ENCODE data around the gene RPS19BP1.

Gene RPS19BP1

DNA sequence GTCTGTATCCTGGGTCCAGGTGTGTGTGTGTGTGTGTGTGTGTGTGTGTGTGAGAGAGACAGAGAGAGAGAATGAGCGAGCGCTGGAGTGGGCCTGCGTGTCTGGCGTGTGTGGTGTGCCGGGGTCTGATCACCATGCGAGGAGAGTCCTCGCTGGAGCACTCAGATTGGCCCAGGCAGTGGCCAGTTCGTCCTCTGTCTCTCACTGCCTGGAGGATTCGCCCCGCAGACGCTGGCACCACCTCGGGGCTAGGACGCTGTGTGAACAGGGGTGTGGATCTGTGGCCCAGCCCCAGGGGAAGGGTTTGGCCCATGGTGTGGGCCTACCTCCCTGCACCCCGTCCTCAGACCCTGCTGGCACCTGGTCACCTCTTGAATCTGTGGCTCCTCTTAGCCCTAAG is 26.4 kb upstream of the RPS19BP1 start:
- no peak for DNase-seq

DNA sequence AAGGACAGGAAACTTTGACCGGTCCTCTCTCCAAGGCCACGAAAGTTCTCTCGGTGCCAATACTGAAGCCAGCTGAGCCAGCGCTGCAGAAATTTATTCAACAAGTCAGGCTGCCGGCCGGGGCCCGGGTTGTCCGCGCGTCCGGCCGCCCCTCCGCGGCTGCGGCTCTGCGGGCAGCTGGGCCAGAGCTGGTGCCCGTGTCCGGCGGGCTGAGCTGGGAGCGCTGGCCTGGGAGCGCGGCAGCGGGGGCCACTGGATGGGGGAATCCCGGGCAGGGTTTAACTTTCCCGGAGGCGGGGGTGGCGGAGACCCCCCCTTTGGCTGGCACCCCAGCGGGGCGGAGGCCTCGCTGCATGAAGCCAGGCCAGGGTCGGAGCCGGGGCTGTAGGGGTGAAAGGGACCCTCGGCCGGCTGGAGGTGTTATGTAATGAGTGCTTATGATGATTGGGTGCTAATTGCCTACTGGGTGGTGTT is 25.7 kb upstream of the RPS19BP1 start:
- no peak for DNase-seq

DNA sequence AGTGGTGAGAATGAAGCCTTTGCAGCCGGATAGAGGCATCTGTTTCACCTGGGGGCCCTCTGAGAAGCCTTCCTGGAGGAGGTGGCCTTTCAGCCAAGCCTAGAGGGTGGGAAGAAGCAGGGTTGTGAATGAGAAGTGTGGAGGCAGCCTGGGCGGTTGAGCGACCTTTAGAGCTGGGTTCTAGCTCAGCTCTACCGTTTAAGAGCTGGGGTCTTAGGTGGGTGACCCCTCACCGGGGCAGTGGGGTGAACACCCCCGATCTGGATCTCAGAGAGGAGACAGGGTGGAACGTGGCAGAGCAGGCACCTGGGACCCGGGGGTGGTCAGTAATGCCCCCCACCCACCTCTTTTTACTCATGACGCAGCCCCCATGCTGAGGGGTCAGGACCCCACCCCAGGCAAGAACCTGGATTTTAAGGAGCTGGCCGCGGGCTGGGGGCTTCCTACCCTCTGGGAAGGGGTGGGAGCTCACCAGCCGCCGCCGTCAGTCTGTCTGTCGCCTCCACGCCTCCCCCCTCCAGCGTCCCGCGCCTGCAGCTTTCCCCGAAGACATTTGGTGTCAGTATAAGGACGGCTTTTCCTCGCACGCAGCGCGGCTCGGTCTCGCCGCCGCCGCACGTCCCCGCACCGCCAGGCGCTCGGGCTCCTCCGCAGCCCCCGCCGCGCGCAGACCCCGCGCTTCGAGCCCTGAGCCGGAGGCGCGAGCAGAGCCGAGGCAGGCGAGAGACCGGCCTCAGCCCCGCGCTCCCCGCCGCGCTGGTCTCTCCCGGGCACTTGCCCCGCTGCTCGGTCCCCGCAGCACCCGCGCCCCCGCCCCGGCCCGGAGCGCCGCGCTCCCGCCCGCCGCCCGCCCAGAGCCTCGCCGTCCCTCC is 24.7 kb upstream of the RPS19BP1 start:
- DNase-seq = peak; percentile 54

DNA sequence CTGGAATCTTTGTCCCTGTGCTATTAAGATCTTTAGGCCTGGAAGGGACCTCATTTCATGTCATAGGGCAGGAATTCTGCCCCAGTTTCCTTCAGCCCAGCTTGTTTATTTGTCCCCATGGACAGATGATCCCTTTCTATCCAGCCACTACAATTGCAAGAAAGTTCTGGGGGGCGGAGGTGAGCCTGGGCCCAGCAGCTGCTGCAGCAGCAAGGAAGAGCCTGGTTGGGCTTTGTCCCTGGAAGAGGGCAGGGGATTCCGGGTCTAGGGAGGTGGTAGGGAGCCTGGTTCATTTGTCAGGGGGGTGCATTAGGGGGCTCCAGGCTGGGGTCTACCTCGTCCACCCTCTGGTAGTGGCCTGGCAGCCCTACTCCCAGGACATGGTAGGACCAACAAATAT is 21.6 kb upstream of the RPS19BP1 start:
- no peak for DNase-seq

DNA sequence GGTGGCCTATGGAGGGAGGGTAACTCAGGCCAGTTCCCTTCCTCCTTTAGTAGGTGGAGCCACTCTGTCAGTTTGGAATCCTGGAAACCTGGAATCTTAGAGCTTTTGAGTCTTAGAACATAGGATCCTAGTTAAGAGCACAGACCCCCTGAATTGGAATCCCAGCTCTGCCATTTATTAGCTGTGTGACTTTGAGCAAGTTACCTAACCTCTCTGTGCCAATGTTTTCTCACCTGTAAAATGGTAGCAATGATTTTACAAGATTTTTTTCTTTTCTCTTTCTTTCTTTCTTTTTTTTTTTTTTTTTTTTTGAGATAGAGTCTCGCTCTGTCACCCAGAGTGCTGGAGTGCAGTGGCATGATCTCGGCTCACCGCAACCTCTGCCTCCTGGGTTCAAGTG is 20.9 kb upstream of the RPS19BP1 start:
- no peak for DNase-seq

DNA sequence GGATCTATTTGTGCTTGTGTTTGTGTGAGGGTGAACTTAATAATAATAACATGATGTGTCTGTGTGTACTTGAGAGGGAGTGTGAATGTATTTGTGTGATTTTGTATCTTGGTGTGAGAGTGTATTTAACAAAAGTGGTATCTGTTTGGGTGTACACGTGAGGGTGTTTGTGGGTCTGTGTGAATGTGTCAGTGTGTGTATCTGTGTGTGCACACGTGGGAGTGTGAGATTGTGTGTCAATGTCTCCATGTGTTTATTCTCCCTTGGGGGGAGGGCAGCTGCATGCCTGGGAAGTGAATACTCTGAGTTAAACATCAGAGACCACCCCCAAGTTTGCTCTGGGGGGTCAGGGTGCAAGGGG is 15.0 kb upstream of the RPS19BP1 start:
- DNase-seq = no peak

DNA sequence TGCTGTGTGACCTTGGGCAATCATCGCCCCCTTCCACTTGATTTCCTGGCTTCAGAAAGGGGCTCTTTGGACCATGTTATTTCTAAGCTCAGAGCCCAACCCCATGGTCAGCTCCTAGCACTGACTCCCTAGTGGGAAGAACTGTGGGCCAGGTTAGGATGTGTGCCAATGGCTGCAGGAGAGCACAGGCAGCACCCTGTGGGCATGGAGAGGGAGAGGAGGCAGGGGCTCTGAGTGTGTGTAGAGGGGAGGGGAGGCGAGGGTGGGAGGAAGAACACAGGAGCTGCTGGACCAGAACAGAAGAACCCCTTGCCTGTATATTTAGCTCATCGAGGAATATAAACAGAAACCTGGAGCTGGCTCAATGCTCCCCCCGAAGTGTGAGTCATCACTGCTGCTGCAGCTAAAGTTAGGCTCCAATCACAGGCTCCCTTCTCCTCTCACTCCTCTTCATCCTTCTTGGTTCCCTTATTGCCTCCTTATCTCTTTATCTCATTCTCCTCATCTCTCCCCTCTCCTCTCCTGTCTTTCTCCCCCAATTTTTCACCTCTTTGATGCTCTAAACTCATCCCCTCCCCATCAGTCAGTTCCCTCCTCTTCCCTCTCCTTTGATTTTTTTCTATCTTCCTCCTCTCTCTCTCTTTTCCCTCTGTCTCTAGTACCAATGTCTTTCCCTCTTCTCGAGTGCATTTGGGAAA is 14.5 kb upstream of the RPS19BP1 start:
- DNase-seq = no peak

DNA sequence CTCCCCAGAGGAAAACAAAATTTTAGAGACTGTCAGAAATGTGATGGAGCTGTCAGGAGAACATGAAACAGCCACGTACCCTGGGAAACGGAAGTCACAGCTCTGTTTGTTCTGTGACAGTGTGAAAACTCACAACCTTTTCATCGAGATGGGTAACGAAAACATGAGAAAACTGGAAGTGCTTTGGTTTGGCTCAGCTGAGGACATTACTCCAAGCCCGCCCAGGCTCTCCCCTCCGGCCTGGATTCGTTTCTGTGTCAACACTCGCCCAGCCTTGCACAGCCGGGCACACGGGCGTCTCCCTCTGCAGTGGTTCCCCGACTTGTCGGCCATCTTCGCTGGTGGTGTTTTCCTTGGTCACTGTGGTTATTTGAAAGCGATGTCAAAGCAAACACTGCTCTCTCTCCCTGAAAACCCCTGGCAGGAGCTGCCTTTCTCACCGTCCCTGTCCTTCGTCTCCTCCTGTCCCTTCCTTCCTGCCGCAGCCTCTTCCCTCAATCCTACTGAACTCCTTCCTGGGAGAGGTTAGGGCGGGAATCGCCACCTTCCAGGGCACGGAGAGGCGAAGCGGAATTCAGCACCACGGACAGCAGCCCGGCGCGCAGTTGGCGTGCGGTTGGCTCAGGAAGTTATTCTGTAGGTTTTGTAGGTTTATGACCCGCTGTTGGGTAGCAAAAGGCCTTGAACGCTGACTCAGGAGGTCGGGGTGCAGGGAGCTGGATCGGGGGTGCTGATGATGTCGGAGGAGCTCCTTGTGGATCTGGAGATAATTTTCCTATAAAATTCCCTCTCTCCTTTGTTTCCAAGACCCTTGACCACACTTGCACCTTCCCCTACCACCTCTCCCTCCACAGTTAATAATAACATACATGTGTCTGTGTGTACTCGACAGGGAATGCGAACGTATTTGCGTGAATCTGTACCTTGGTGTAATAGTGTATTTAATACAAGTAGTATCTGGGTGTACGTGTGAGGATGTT is 13.1 kb upstream of the RPS19BP1 start:
- DNase-seq = no peak

DNA sequence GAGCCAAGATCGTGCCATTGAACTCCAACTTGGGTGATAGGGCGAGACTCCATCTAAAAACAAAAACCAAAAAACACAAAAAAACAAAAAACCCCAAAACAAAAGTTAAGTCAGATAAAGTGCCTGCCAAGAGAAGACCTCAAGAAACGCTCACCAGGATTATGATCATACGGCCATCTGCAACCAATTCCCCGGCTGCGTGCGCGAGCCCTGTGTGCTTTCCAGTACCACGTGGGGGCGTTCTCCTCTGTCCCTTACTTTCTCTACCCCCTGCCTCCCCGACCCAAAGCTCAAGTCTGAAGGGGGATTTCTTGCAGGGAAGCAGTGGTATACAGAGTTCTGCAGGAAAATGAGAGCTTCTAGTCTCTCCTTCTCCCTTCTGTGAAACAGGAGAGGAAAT is 10.5 kb upstream of the RPS19BP1 start:
- DNase-seq = no peak

DNA sequence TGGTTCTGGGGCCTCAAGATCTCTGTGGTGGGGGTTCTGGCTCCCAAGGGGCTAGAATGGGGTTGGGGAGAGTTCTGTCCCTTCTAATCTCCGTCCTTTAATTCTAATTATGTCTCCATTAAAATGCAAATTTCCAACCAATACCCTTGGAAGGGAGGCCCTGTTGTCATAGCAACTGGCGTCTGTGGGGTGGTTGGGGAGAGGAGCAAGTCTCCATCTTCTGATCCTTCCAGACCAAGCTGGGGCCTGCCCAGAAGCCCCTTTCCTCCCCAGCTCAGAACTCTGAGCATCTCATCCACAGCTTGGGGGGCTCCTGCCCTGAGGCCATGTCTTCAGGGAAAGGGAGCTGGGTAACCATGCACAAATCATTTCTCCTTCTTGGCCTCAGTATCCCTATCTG is 5.4 kb upstream of the RPS19BP1 start:
- DNase-seq = no peak

DNA sequence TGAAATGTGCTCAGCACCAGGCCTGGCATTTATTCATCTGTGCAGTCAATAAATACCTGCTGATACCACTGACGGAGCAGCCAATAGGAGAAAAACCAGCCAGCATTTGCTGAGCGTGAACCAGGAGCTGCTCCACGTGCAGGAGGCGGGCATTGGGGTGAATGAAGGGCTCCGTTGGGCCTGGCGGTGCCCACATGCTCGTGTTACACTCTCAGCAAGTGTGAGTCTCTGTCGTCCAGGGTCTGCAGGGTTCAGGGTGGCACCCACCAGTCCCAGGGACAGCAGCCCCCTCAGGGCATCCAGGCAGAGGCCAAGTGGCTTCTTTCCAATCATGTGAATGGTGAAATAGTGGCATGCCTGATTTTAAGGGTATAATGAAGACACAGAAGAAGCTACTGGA is 4.2 kb upstream of the RPS19BP1 start:
- no peak for DNase-seq

DNA sequence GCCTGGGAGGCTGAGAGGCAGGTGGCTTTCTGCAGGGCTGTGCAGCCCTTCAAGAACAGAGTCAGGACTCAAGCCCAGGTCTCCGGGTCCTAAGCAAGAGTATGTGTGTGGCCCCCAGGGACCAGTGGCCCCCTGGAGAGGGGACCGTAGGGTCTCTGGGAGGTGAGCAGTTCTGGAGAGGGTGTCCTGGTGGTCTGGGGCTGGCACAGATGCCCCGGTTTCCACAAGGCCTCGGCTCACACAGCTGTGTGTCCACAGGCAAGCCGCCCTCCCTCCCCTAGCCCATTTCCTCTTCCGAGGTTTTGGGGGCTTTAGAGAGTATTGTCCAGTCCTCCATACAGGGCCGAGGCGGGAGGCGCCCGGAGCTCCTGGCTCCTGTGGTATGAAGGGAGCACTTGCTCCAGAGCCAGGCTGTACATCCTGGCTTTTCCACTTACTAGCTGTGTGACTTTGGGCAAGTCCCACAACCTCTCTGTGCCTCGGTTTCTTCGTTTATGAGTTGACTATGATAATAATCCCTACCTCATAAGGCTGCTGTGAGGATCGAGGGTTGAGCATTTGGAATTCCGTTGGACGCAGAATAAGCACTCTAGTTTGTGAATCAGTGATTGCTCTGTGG is 3.4 kb upstream of the RPS19BP1 start:
- no peak for DNase-seq

DNA sequence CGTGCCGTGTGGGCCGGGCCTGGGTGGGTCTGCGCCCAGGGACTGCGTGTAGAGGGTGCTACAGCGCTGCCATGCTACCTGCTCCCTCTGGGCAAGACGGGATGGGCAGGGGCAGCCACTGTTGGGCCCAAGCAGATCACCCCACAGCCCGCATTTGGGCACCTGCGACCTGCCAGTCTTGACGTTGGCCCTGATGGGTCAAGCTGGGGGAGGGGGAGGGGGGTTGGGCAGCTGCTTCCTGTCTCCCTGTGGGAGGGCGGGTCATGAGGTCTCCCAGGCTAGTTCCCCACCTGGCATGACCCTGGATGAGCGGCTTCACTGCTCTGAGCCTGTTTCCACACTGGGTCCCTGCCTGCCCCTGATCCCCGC is 2.8 kb upstream of the RPS19BP1 start:
- DNase-seq = no peak

DNA sequence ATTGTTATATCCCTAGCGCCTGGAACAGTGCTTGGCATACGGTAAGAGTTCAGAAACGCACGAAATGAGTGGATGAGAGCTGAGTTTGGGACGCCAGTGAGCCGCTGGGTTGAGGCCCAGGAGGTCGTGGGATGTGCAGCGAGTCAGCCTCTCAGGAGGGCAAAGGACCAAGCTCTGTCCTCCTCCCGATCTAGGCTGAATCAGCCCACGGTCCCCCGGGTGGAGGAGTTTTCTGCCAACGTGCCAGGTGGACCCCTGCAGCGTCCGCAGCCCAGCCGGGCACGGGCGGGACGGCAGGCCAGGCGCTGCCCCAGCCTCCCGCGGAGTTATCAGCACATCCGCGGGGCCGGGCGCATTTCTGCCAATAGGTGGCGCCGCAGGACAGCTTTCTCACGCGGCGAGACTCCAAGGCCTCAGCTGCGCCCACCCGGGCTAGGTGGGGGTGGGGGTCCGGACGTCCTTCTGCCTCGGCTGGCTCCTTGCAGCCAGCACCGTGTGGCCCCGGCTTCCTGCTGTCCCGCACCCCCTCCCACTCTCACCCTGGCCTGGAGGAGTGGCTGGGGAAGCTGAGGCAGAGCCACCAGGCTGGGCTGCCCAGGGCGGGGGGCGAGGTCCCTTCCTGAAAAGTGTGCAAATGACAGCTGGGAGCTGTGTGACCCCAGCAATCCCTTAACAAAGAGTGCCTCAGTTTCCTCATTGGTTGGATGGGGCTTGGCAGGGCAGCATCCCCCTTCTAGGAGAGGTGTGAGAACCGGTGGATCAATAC is 2.2 kb upstream of the RPS19BP1 start:
- peak; percentile 66 for DNase-seq

DNA sequence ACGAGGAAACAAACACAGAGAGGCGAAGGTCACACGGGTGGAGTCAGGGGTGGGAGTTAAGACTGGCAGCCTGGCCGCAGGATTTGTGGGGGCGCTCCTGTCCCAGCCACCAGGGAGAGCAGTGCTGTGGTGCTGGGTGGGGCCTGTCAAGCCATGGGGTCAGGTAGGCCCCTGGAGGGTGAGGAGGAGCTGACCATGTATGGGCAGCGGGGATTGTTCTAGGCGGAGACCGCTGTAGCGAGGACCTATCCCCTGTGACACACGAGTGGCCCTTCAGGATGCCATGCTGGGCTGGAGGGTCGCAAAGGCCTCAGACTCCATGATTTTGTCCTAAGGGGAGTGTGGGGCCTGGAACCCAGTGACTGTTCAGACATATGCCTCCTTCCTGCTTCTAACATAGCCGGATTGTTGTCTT is 1.6 kb upstream of the RPS19BP1 start:
- DNase-seq = no peak

DNA sequence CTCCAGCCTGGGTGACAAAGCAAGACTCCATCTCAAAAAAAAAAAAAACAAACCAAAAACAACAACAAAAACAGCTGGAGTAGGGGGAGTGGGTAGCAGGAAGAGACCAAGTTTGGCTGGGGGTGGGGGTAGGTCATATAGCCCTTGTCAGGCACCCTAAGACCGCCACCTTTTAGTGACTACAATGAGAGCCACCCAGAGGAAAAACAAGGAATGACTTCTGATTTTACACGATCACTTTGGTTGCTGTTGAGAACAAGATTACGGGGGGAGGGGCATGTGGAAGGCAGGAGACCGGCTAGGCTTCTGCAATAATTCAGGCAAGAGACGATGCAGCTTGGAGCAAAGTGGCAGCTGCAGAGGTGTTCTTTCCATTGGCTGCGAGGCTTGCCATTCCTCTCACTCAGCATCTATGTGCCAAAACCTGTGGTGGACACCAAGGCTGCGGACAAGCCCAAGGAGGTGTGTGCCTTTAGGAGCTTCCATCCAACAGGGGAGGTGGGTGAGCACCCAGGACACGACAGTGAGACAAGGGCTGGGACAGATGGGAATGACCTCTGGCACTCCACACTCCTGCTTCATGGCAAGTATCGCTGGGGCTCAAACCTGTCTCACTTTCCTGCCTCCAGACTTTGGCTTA is 1.7 kb downstream of the RPS19BP1 start:
- no peak for DNase-seq

DNA sequence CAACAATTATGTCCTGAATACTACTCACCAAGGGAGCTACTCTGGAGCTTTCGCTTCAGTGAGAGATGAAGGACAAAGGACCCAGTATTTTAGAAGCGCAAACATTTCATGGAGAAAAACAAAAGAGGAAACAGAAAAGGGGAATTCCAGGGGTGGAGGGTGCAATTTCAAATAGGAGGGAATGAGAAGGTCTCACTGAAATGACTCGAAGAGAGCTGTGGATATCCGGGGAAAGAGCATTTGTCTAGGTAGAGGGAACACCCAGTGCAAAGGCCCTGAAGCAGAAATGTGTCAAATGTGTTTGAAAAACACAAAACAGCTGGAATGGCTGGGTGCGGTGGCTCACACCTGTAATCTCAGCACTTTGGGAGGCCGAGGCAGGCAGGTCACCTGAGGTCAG is 2.4 kb downstream of the RPS19BP1 start:
- DNase-seq = no peak

DNA sequence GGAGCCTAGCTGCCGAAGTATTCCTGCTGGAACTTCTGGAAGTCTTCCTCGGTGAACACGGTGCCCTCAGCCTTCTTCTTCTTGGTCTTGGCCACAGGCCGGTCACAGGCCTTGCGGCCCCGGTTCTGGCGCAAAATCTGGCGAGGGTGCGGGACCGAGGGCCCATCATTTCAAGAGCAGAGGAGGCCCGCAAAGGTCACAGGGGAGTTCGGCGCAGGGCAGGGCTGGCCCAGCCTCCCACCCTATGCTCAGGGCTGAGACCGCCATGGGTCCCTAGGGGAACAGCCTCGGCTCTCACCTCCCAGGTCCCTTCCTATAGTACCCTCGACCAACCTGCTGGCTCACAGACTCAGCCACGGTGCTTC is 3.1 kb downstream of the RPS19BP1 start:
- DNase-seq = no peak

DNA sequence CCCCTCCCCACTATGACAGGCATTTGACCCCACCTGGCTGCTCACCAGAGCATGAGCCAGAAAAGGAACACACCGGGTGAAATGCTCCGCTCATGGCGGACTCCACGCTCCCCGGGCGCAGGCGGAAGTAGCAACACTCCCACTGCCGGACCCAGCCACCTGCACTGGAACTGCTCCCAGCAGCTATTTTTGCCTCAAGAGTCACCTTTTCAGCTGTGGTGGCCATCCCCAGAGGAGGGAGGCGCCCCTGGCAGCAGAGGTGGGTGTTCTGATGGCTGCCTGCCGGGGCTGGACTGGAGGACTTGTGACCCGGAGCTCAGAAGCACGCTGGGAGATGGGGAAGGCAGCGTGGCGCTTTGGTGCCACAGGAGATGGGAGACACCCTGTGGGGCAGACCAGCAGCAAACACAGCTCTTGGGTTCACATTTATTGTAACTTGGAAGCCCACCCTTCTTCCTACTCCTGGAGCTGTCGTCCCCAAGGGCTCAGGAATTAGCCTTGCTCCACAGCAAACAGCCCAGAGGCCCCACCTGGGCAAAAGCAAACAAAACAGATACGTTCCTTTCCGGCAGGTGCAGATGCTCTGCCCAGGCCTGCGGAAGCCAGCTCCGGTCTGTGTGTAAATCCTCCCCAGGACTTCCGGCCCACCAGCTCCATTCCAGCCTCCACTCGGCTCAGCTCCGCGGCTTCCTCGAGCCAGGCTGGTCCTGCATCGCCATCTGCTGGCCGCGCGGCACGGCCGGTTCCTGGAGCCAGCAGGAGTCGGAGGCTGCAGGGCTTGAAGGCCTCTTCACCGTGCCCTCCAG is 3.7 kb downstream of the RPS19BP1 start:
- DNase-seq = peak; percentile 90

DNA sequence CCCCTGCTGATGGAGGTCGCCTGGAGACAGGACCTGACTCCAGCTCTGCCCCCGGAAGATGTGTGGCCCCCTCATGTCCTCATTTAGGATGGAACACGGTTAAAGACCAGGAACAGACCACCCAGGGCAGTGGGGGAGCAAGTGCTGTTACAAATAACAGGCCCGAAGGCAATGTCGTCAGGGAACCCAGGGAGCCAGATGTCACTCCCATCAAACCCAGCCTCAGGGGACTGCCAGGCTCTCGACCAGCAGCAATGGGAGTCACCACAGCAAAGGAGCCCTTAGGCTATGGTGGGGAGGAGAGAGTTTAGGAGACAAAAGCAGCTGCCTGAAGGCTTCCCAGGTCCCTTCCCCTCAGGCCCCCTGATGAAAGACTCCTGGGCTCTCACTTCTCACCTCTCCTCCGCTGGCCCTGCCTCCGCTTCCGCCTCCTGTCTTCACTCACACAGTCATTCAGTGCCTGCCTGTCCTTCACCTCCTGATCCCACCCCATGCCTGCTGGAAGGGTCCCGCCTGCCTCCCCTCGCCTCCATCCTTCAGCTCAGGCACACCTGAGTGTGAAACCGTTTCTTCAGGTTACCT is 4.4 kb downstream of the RPS19BP1 start:
- DNase-seq = no peak
